Right lobe of liver (tissue), 6 donors: ENCODE measurements around the gene OR4M1. TPM values are rescaled to one million over a fixed set of nuclear protein-coding genes. Genes with fewer than 3 reads are reported as not detected.
A peak's percentile ranks its signal among the peaks of the same experiment; 100 is the strongest.
"Not testable (repeated sequence)": the region's sequence is repeated elsewhere in the genome, so short reads cannot be mapped to it uniquely, and the experiment has no call there.

Experiments used
- ATAC-seq, 4 donors: fragments of 200-7000 bp; cut with Tn5 transposase; one replicate each; pipeline ENCODE4 v1.9.1; 2020; ENCODE audit warnings: mild to moderate bottlenecking in 4 of 4, moderate library complexity in 4 of 4
- DNase-seq, 3 donors: peaks; one replicate each; pipeline ENCODE4 v3.0.0-alpha.2; 2020
- H3K27ac ChIP-seq, 3 donors: fragments of 200-600 bp; one replicate each; pipeline ENCODE4 v1.8.0; 2022
- H3K27me3 ChIP-seq, 2 donors: fragments of 200-600 bp; one replicate each; pipeline ENCODE4 v1.8.0; 2022
- H3K36me3 ChIP-seq, 4 donors: fragments of 200-600 bp; sonication (generic) in 1 of 4; one replicate each; pipeline versions ENCODE4 v1.5.1 to v1.8.0; 2017 to 2022; ENCODE audit warnings: control low read depth in 1 of 4
- H3K4me1 ChIP-seq, 4 donors: fragments of 200-600 bp; sonication (generic) in 1 of 4; one replicate each; pipeline versions ENCODE4 v1.5.1 to v1.8.0; 2017 to 2022; ENCODE audit warnings: control low read depth in 1 of 4
- H3K4me3 ChIP-seq, 3 donors: fragments of 200-600 bp; one replicate each; pipeline ENCODE4 v1.8.0; 2022
- H3K9me3 ChIP-seq, 4 donors: fragments of 200-600 bp; sonication (generic) in 1 of 4; one replicate each; pipeline versions ENCODE4 v1.5.1 to v1.8.0; 2017 to 2022; ENCODE audit warnings: control low read depth in 1 of 4
- POLR2A ChIP-seq: fragments of 450-650 bp; IDR thresholded peaks from one replicate; pipeline ENCODE4 v1.6.1; 2017; ENCODE audit warnings: antibody characterized with exemption, mild to moderate bottlenecking
- WGBS: methylation state at CpG from one replicate; pipeline ENCODE4 v1.1.6; 2018; ENCODE audit warnings: low coverage, low lambda C conversion rate; ENCODE audit not compliant: insufficient coverage; ENCODE audit errors: missing lambda C conversion rate; 5-methylcytosine and 5-hydroxymethylcytosine counted together
- intact Hi-C, 2 donors: fragments of 100-400 bp; cut with DNase I; formaldehyde crosslinking; loops; one replicate each; pipeline versions ENCODE4 v1.11.2 to v1.14.1; 2022
- total RNA-seq, 6 experiments: library from RNA; depleted of rRNA in 2 of 6; stranded (reverse); fragments of >200 nt in 2 of 6; fragmentation: NEBNext Ultra II Directional in 3 of 6; extraction: Animal tissue kit (Norgen Biotek cat#: 25700) in 3 of 6; gene quantifications; one replicate each; pipeline versions ENCODE4 v1.1.0 to v1.2.4, GENCODE V29; 2016 to 2023
- TF ChIP-seq, protein P1 (sequence below), 4 donors: fragments of 200-600 bp in 3 of 4; fragments of 450-650 bp in 1 of 4; IDR thresholded peaks; one replicate each; pipeline versions ENCODE4 v1.5.1 to v1.8.0; 2016 to 2022; ENCODE audit warnings: antibody characterized with exemption in 4 of 4, mild to moderate bottlenecking in 2 of 4
- donor health status: DM: no; HTN: yes; CAD: no.
- donor health status: DM: no; HTN: no; CAD: no.
- donor health status: DM: no; HTN: no; CAD: no.
- donor health status: DM: no; HTN: yes; CAD: no.
- donor health status: DM: no; HTN: yes; CAD: no.

The OR4M1 gene
- total RNA-seq, 6 experiments from 2014 or later: not detected

GRCh38 chr14:19754172-19754571 is 19.1 kb upstream of the OR4M1 start:
- H3K27ac ChIP-seq: no peak overlapping the region
- H3K9me3 ChIP-seq: no peaks in the 10 kb centered on the region
- WGBS: 5% methylated on average over 2 of the region's 2 CpGs
- intact Hi-C loops: no loop called here
- no peaks in the 10 kb centered on the region for H3K4me1 ChIP-seq
- ATAC-seq: no peak
- no peak overlapping the region for H3K4me3 ChIP-seq
- H3K27me3 ChIP-seq: no peaks in the 10 kb centered on the region
- H3K36me3 ChIP-seq: no peaks in the 10 kb centered on the region
- no peak for TF ChIP-seq POLR2A
- TF ChIP-seq, protein P1, sequence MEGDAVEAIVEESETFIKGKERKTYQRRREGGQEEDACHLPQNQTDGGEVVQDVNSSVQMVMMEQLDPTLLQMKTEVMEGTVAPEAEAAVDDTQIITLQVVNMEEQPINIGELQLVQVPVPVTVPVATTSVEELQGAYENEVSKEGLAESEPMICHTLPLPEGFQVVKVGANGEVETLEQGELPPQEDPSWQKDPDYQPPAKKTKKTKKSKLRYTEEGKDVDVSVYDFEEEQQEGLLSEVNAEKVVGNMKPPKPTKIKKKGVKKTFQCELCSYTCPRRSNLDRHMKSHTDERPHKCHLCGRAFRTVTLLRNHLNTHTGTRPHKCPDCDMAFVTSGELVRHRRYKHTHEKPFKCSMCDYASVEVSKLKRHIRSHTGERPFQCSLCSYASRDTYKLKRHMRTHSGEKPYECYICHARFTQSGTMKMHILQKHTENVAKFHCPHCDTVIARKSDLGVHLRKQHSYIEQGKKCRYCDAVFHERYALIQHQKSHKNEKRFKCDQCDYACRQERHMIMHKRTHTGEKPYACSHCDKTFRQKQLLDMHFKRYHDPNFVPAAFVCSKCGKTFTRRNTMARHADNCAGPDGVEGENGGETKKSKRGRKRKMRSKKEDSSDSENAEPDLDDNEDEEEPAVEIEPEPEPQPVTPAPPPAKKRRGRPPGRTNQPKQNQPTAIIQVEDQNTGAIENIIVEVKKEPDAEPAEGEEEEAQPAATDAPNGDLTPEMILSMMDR (IDR thresholded peaks at IDR 0.05): no peak
- no peak for DNase-seq

DNA sequence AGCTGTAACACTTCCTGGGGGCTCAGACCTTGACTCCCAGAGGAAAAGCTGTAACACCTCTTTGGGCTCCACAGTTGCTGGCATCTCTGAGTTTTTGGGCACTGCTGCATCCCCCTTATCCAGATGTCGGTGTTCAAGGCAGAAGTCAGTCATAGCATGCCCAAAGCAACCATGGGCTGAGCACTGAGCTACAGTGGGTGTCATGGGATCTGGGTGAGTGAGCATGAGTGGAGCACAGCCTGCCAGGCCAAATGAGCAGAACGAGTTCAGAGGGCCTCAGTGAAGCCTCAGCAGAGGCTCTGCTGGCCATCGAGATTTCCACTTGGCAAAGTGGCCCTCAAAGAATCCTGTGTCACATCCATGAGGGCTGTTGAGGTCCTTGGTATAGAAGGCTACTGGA is 1.8 kb upstream of the OR4M1 start:
- DNase-seq, H3K9me3 ChIP-seq, H3K36me3 ChIP-seq, H3K4me3 ChIP-seq, H3K4me1 ChIP-seq, H3K27me3 ChIP-seq, intact Hi-C loops, H3K27ac ChIP-seq: not testable (repeated sequence)
- 0% methylated on average over 1 of the region's 3 CpGs for WGBS
- ATAC-seq: peak in 1 of 4 donors; percentile 35

DNA sequence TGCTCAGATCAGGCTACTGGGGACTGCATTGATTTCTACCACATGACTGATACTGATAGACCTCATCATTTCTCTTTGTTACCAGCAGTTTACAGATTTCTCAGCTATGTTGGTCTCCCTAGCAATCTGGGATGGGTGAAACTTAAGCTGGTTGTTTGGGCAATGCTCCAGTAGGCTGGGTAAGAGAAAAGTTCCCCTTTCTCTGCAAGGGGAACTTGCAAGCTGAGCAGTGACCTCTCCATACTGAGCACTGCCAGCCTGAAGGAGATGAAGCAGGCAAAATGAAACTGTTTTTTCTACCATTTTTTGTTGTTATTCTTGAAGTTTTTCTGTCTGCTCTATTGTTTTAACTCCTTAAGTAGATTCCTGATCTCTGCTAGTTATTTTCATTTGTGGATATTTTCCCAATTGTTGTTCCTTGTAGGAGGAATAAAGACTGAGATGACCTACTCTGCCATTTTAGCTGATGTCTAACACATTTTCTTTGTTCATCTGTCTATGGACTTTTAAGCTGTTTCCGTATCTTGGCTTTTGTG is 1.3 kb upstream of the OR4M1 start:
- Histone ChIP-seq H3K4me1 (no peaks in the 10 kb centered on the region), H3K27ac (no peak overlapping the region), H3K9me3 (no peaks in the 10 kb centered on the region), H3K27me3 (no peaks in the 10 kb centered on the region), H3K36me3 (no peaks in the 10 kb centered on the region), H3K4me3 (no peak overlapping the region)
- no peak for DNase-seq
- TF ChIP-seq, protein P1 (IDR thresholded peaks at IDR 0.05): no peak
- no peak for TF ChIP-seq POLR2A
- WGBS: 71% methylated on average over 1 of the region's 1 CpG
- ATAC-seq: peak; percentile 31 to 50 (median 38)
- intact Hi-C loops: no loop called here

DNA sequence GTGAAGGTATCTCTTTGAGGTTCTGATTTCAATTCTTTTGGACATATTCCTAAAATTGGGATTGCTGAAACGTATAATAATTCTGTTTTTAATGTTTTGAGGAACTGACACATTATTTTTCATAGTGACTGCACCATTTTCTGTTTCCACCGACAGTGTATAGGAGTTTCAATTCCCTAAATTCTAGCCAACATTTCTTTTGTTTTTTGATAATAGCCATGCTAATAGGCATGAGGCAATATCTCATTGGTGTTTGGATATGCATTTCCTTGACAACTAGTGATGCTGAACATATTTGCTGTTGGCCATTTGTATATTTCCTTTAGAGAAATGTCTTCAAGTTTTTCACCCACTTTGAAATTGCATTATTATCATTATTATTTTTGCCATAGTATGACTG is 850 bp upstream of the OR4M1 start:
- H3K4me3 ChIP-seq, H3K27me3 ChIP-seq, H3K9me3 ChIP-seq, H3K4me1 ChIP-seq, intact Hi-C loops, DNase-seq, H3K27ac ChIP-seq, H3K36me3 ChIP-seq: not testable (repeated sequence)
- peak in 2 of 4 donors; percentile 15 to 17 for ATAC-seq
- WGBS: 37% methylated on average over 2 of the region's 2 CpGs

- Histone ChIP-seq H3K27me3 (no peaks in the 10 kb centered on the region), H3K36me3 (no peaks in the 10 kb centered on the region), H3K27ac (no peak overlapping the region), H3K9me3 (no peaks in the 10 kb centered on the region), H3K4me3 (no peak overlapping the region), H3K4me1 (no peaks in the 10 kb centered on the region)
- no peak for TF ChIP-seq POLR2A
- TF ChIP-seq, protein P1 (IDR thresholded peaks at IDR 0.05): no peak
- 42% methylated on average over 1 of the region's 1 CpG for WGBS
- intact Hi-C loops: no loop called here
- ATAC-seq: no peak
- DNase-seq: no peak
These were observed 2.3 kb downstream of the OR4M1 start for GRCh38 chr14:19775587-19775986.

DNA sequence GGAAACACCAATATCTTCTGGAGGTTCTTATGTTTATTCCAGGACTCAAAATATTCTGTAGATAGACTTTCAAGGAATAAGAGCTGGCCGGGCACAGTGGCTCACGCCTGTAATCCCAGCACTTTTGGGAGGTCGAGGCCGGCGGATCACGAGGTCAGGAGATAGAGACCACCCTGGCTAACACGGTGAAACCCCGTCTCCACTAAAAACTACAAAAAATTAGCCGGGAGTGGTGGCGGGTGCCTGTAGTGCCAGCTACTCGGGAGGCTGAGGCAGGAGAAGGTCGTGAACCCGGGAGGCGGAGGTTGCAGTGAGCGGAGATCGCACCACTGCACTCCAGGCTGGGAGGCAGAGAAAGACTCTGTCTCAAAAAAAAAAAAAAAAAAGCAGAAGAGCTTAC is 12.5 kb downstream of the OR4M1 start:
- DNase-seq, H3K27ac ChIP-seq, ATAC-seq, H3K4me3 ChIP-seq, H3K4me1 ChIP-seq, H3K9me3 ChIP-seq, H3K36me3 ChIP-seq, intact Hi-C loops, H3K27me3 ChIP-seq: not testable (repeated sequence)
- 59% methylated on average over 14 of the region's 16 CpGs for WGBS

DNA sequence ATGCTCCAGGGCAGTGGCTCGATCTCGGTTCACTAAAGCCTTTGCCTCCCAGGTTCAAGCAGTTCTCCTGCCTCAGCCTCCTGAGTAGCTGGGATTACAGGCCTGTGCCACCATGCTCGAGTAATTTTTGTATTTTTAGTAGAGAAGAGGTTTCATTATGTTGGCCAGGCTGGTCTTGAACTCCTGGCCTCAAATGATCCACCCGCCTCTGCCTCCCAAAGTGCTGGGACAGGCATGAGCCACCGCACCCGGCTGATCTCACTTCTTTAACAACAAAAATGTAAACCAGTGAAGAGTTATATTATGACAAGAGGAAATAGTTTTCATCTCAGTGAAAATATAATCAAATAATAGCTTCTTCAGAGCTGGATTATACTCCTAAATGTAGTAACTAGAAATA is 14.0 kb downstream of the OR4M1 start:
- H3K27me3 ChIP-seq, H3K27ac ChIP-seq, H3K4me1 ChIP-seq, H3K9me3 ChIP-seq, intact Hi-C loops, DNase-seq, H3K36me3 ChIP-seq, ATAC-seq, H3K4me3 ChIP-seq: not testable (repeated sequence)
- 28% methylated on average over 4 of the region's 6 CpGs for WGBS

DNA sequence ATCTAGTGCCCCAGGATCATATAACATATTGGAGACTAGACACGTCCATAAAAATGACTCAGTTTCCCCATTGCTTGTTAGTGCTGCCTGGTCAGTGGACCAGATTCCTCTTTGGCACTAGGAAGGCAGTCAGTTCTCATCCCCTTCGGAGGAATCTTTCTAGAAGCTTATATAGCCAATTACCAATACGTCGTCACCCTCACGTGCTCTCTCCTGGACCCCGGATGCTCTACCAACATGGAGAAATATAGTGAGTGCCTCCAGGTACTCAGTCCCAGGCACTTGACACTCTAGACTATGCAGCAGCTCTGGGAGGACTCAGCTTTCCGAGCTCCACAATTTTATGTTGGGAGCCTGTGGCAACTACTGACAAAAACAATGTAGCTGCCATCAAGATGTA is 14.8 kb downstream of the OR4M1 start:
- intact Hi-C loops, H3K27me3 ChIP-seq, H3K4me1 ChIP-seq, H3K9me3 ChIP-seq, H3K27ac ChIP-seq, H3K4me3 ChIP-seq, ATAC-seq, H3K36me3 ChIP-seq, DNase-seq: not testable (repeated sequence)
- WGBS: 42% methylated on average over 3 of the region's 7 CpGs

- H3K27ac ChIP-seq, intact Hi-C loops, H3K36me3 ChIP-seq, ATAC-seq, H3K4me3 ChIP-seq, H3K4me1 ChIP-seq, H3K27me3 ChIP-seq, H3K9me3 ChIP-seq, DNase-seq: not testable (repeated sequence)
- WGBS: 27% methylated on average over 5 of the region's 10 CpGs
These were observed 23.3 kb downstream of the OR4M1 start for GRCh38 chr14:19796520-19797108.
